Mucosa of descending colon (tissue), 3 donors: ENCODE measurements around the gene MTX2. TPM values are rescaled to one million over a fixed set of nuclear protein-coding genes. Genes with fewer than 3 reads are reported as not detected.
A peak's percentile ranks its signal among the peaks of the same experiment; 100 is the strongest.

ENCODE experiments used
- ATAC-seq: fragments of 200-7000 bp; cut with Tn5 transposase; one replicate; pipeline ENCODE4 v1.9.1; 2020; ENCODE audit warnings: mild to moderate bottlenecking, moderate library complexity
- DNase-seq, 3 donors: peaks; one replicate each; pipeline ENCODE4 v3.0.0-alpha.2; 2020
- H3K36me3 ChIP-seq: fragments of 200-600 bp; one replicate; pipeline ENCODE4 v1.8.0; 2021; ENCODE audit warnings: low read depth, mild to moderate bottlenecking
- H3K4me1 ChIP-seq: fragments of 200-600 bp; one replicate; pipeline ENCODE4 v1.8.0; 2021; ENCODE audit warnings: low read depth, mild to moderate bottlenecking
- H3K4me3 ChIP-seq: fragments of 200-600 bp; one replicate; pipeline ENCODE4 v1.8.0; 2021; ENCODE audit warnings: mild to moderate bottlenecking
- H3K9me3 ChIP-seq: fragments of 200-600 bp; one replicate; pipeline ENCODE4 v1.8.0; 2021; ENCODE audit warnings: mild to moderate bottlenecking
- CTCF ChIP-seq: fragments of 200-600 bp; IDR thresholded peaks from one replicate; pipeline ENCODE4 v1.8.0; 2022; ENCODE audit warnings: antibody characterized with exemption, mild to moderate bottlenecking
- intact Hi-C, 2 donors: fragments of 100-400 bp; cut with DNase I in 1 of 2; cut with micrococcal nuclease in 1 of 2; formaldehyde crosslinking; loops; one replicate each; pipeline versions ENCODE4 v1.11.0 to v1.11.1; 2022; cut with DNase I, micrococcal nuclease
- total RNA-seq, 3 donors: library from RNA; stranded (reverse); fragmentation: NEBNext Ultra II Directional in 2 of 3; extraction: Animal tissue kit (Norgen Biotek cat#: 25700) in 2 of 3; gene quantifications; one replicate each; pipeline versions ENCODE4 v1.2.1 to v1.2.4, GENCODE V29; 2021 to 2023
- donor health status: DM: no; HTN: no; CAD: no; lungs with moderate emphysema.
- donor health status: DM: no; HTN: no; CAD: no.
- donor health status: DM: no; HTN: yes; CAD: no.

The MTX2 gene
- total RNA-seq, 3 donors from 2014 or later, result 27.5 to 29.9 (median 29.8) TPM

GRCh38 chr2:176285321-176285720 is 16.1 kb downstream of the MTX2 start:
- TF ChIP-seq CTCF, result no peak
- no peak for ATAC-seq

GRCh38 chr2:176291335-176291734 is 22.1 kb downstream of the MTX2 start:
- DNase-seq (no peak), ATAC-seq (no peak)
- Histone ChIP-seq H3K4me3 (no peak overlapping the region), H3K9me3 (no peaks in the 10 kb centered on the region), H3K4me1 (peaks cover 8% of the 10 kb centered on the region), H3K36me3 (no peaks in the 10 kb centered on the region)
- TF ChIP-seq CTCF, result no peak
- intact Hi-C loops, result no loop called here

More at GRCh38 chr2:176285321-176285720, 16.1 kb downstream of the MTX2 start:
- H3K9me3 ChIP-seq, result no peaks in the 10 kb centered on the region
- H3K4me3 ChIP-seq, result no peak overlapping the region
- H3K36me3 ChIP-seq, result no peaks in the 10 kb centered on the region
- intact Hi-C loops, result loop anchor here in 1 of 2 donors (10.0 kb wide), 1 partner anchor 141 kb away; no protein-coding TSS in a partner anchor
- DNase-seq, result no peak
- no peaks in the 10 kb centered on the region for H3K4me1 ChIP-seq

DNA sequence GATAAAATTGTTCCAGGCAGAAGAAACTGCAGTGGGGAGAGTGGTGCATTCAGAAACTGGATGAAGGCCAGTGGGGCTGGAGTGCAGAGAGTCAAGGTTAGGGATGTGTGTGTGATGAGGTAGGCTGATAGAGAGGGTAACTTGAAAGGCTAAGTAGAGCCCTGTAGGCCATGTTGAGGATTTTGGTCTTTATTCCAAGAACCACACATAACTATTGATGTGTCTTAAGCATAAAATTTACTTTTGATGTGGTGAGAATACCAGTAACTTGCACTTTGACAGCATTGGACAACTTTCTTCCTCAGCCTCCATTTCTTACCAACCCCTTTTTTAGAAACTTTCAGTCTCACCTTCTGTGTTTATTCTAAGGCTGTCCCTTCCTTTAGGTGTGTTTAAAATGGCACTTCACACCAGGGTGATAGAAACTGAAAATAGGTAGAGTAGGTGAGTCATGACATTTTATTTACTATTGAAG is 22.6 kb downstream of the MTX2 start:
- H3K9me3 ChIP-seq, result no peaks in the 10 kb centered on the region
- DNase-seq (no peak), ATAC-seq (peak; percentile 85)
- H3K36me3 ChIP-seq, result no peaks in the 10 kb centered on the region
- intact Hi-C loops, result no loop called here
- peaks cover 8% of the 10 kb centered on the region for H3K4me1 ChIP-seq
- TF ChIP-seq CTCF, result no peak
- no peak overlapping the region for H3K4me3 ChIP-seq

DNA sequence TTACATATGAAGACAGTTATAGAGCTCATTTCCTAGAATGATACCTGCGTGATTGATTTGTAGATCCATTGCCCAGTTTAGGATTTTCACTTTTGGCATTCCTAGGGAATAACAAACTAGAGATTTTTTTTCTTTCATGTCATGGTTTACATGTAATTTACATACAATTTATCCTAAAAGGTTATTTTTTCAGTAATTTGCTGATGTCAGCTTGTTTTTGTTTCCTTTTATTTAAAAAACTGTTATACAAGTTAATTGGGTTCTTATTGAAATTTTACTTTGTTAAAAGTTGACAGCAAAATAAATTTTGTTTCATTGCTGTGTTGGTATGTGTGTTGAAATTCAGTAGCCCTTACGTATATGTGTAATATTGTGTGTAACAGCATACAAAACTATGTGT is 23.4 kb downstream of the MTX2 start:
- no peaks in the 10 kb centered on the region for H3K36me3 ChIP-seq
- DNase-seq (no peak), ATAC-seq (no peak)
- H3K4me3 ChIP-seq, result no peak overlapping the region
- intact Hi-C loops, result no loop called here
- H3K9me3 ChIP-seq, result no peaks in the 10 kb centered on the region
- H3K4me1 ChIP-seq, result peaks cover 8% of the 10 kb centered on the region
- TF ChIP-seq CTCF, result no peak

GRCh38 chr2:176293334-176293733 is 24.1 kb downstream of the MTX2 start:
- Histone ChIP-seq H3K36me3 (no peaks in the 10 kb centered on the region), H3K4me3 (no peak overlapping the region), H3K9me3 (no peaks in the 10 kb centered on the region), H3K4me1 (peaks cover 8% of the 10 kb centered on the region)
- intact Hi-C loops, result no loop called here
- TF ChIP-seq CTCF, result no peak
- no peak for DNase-seq
- no peak for ATAC-seq

GRCh38 chr2:176297067-176297466 is 27.8 kb downstream of the MTX2 start:
- Histone ChIP-seq H3K36me3 (no peaks in the 10 kb centered on the region), H3K4me1 (peaks cover 4% of the 10 kb centered on the region), H3K4me3 (no peak overlapping the region), H3K9me3 (no peaks in the 10 kb centered on the region)
- DNase-seq, result peak in 1 of 3 donors; percentile 22
- ATAC-seq, result peak; percentile 83
- intact Hi-C loops, result no loop called here
- no peak for TF ChIP-seq CTCF
